GM18520 (cell line): ENCODE results near the gene CD96.
A peak's percentile ranks its signal among the peaks of the same experiment; 100 is the strongest.
"Not testable (repeated sequence)": the region's sequence is repeated elsewhere in the genome, so short reads cannot be mapped to it uniquely, and the experiment has no call there.

Source experiments
- ATAC-seq: cut with Tn5 transposase; IDR thresholded peaks from one replicate; pipeline ENCODE4 v1.9.1; 2021; ENCODE audit not compliant: unreplicated experiment

CD96 gene

GRCh38 chr3:111541911-111542483, at the start of gene CD96:
TSS of gene CD96 (plus strand) at chr3:111542197. CDS start at chr3:111542249, 52 bp downstream.
- ATAC-seq = peak; percentile 24

GRCh38 chr3:111493276-111493675, 48.7 kb upstream of the CD96 start:
- no peak for ATAC-seq

- no peak for ATAC-seq
Measured at GRCh38 chr3:111496894-111497559, 45.0 kb upstream of the CD96 start.

- ATAC-seq = no peak
Measured at GRCh38 chr3:111498022-111498421, 44.0 kb upstream of the CD96 start.

- ATAC-seq = peak; percentile 89
Measured at GRCh38 chr3:111506435-111506834, 35.6 kb upstream of the CD96 start.

GRCh38 chr3:111509308-111509707, 32.7 kb upstream of the CD96 start:
- ATAC-seq = no peak

GRCh38 chr3:111517801-111518200, 24.2 kb upstream of the CD96 start:
- ATAC-seq = no peak

- ATAC-seq = no peak
Measured at GRCh38 chr3:111519178-111519855, 22.7 kb upstream of the CD96 start.

- no peak for ATAC-seq
Measured at GRCh38 chr3:111521891-111522290, 20.1 kb upstream of the CD96 start.

GRCh38 chr3:111524486-111524885, 17.5 kb upstream of the CD96 start:
- ATAC-seq = not testable (repeated sequence)

GRCh38 chr3:111531446-111531845, 10.6 kb upstream of the CD96 start:
- no peak for ATAC-seq

GRCh38 chr3:111534701-111535100, 7.3 kb upstream of the CD96 start:
- ATAC-seq = no peak

- no peak for ATAC-seq
Measured at GRCh38 chr3:111538111-111538510, 3.9 kb upstream of the CD96 start.

- ATAC-seq = peak; percentile 28
Measured at GRCh38 chr3:111538681-111539083, 3.3 kb upstream of the CD96 start.

GRCh38 chr3:111539351-111540331, 2.4 kb upstream of the CD96 start:
- ATAC-seq = peak; percentile 48

GRCh38 chr3:111541391-111541790, 606 bp upstream of the CD96 start:
- ATAC-seq = no peak

- ATAC-seq = no peak
Measured at GRCh38 chr3:111542611-111543300, 759 bp downstream of the CD96 start.

- no peak for ATAC-seq
Measured at GRCh38 chr3:111545349-111545748, 3.4 kb downstream of the CD96 start.

GRCh38 chr3:111547631-111548030, 5.6 kb downstream of the CD96 start:
- peak; percentile 73 for ATAC-seq

GRCh38 chr3:111548092-111548491, 6.1 kb downstream of the CD96 start:
- peak; percentile 66 for ATAC-seq
